ENCODE data around the gene RXRA. TPM values are rescaled to one million over a fixed set of nuclear protein-coding genes. Genes with fewer than 3 reads are reported as not detected.

Gene RXRA
- total and polyA plus RNA-seq, 10 of the 15 experiments (the other 5 are each of a cell fraction or from before 2014, with no cell fraction given), result 0.89 to 36.8 (median 11.1) TPM

- Histone ChIP-seq H3K9me3 (replicated peaks; ENCODE audit: control insufficient read depth, insufficient read depth, low read length) (no peaks in the 10 kb centered on the region; the same call in 2 of the 3 replicates), H3K4me1 (ENCODE audit: control insufficient read depth, insufficient read depth, low read length) (no peaks in the 10 kb centered on the region), H3K4me3 (no peak overlapping the region), H3K27ac (ENCODE audit: control insufficient read depth, insufficient read depth) (no peak overlapping the region), H3K36me3 (ENCODE audit: control insufficient read depth in 2 of 2, insufficient read depth in 2 of 2, low read length in 1 of 2) (no peaks in the 10 kb centered on the region), H3K4me2 (ENCODE audit: control insufficient read depth, insufficient read depth) (no peak overlapping the region), H3K79me2 (ENCODE audit: control insufficient read depth, insufficient read depth, low read length) (no peaks in the 10 kb centered on the region), H3K27me3 (replicated peaks in 1 of 2; ENCODE audit: control insufficient read depth in 2 of 2, insufficient read depth in 2 of 2, low read length in 1 of 2) (no peaks in the 10 kb centered on the region; a peak in 1 of 4 replicates), H4K20me1 (ENCODE audit: control insufficient read depth, insufficient read depth) (no peaks in the 10 kb centered on the region), H3K9ac (ENCODE audit: control insufficient read depth, insufficient read depth, low read length) (no peak overlapping the region), H2AFZ (ENCODE audit: control insufficient read depth, low read depth, low read length) (no peak overlapping the region)
- ChIA-PET RAD21 (ENCODE audit: unreplicated experiment) (no interaction called here), CTCF (no interaction called here), SMC1A (ENCODE audit: uncharacterized antibody, unreplicated experiment) (no interaction called here), POLR2A (no interaction called here)
- intact Hi-C loops (cut with micrococcal nuclease; ENCODE audit: unreplicated experiment), result no loop called here
- TF ChIP-seq, protein P1, sequence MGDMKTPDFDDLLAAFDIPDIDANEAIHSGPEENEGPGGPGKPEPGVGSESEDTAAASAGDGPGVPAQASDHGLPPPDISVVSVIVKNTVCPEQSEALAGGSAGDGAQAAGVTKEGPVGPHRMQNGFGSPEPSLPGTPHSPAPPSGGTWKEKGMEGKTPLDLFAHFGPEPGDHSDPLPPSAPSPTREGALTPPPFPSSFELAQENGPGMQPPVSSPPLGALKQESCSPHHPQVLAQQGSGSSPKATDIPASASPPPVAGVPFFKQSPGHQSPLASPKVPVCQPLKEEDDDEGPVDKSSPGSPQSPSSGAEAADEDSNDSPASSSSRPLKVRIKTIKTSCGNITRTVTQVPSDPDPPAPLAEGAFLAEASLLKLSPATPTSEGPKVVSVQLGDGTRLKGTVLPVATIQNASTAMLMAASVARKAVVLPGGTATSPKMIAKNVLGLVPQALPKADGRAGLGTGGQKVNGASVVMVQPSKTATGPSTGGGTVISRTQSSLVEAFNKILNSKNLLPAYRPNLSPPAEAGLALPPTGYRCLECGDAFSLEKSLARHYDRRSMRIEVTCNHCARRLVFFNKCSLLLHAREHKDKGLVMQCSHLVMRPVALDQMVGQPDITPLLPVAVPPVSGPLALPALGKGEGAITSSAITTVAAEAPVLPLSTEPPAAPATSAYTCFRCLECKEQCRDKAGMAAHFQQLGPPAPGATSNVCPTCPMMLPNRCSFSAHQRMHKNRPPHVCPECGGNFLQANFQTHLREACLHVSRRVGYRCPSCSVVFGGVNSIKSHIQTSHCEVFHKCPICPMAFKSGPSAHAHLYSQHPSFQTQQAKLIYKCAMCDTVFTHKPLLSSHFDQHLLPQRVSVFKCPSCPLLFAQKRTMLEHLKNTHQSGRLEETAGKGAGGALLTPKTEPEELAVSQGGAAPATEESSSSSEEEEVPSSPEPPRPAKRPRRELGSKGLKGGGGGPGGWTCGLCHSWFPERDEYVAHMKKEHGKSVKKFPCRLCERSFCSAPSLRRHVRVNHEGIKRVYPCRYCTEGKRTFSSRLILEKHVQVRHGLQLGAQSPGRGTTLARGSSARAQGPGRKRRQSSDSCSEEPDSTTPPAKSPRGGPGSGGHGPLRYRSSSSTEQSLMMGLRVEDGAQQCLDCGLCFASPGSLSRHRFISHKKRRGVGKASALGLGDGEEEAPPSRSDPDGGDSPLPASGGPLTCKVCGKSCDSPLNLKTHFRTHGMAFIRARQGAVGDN (IDR thresholded peaks at IDR 0.05), result no peak
- TF ChIP-seq ESRRA (IDR thresholded peaks at IDR 0.05; ENCODE audit: low read length), result no peak
- no peak for TF ChIP-seq CHD1 (IDR thresholded peaks at IDR 0.05; ENCODE audit: low read depth, low read length)
- TF ChIP-seq USF1 (IDR thresholded peaks at IDR 0.05; ENCODE audit: borderline replicate concordance, extremely low read length, insufficient read depth, low read depth, low read length), result peak; percentile 19
- no peak for TF ChIP-seq MYC (IDR thresholded peaks at IDR 0.05; ENCODE audit: insufficient read depth, insufficient read length, insufficient replicate concordance, low read length, severe bottlenecking)
- TF ChIP-seq BRCA1 (IDR thresholded peaks at IDR 0.05; ENCODE audit: low read depth, low read length), result no peak
- no peak for TF ChIP-seq MXI1 (IDR thresholded peaks at IDR 0.05; ENCODE audit: low read depth, low read length)
- BruUV-seq (replicated peaks), result no TSS peak
- WGBS (ENCODE audit: insufficient coverage, insufficient replicate concordance, low lambda C conversion rate, missing lambda C conversion rate), result 53% methylated on average over 14 of the region's 14 CpGs
- DNase-seq (ENCODE audit: low read depth, low spot score) (no peak), FAIRE-seq (no peak), ATAC-seq (no peak)
- in situ Hi-C loops (cut with MboI), result no loop called here
Observed at GRCh38 chr9:134477927-134478326, 151.7 kb downstream of the RXRA start.

Data from GM12878 (cell line).